Duodenal mucosa (tissue), 2 donors: ENCODE measurements around the gene GP1BB.

Experiments
- H3K27ac ChIP-seq: one replicate; pipeline ENCODE4 v1.7.0; 2013; ENCODE audit warnings: low read depth, low read length
- H3K27me3 ChIP-seq, 2 donors: one replicate each; pipeline ENCODE4 v1.7.0; 2013; ENCODE audit warnings: low read length in 2 of 2, control low read depth in 1 of 2; ENCODE audit not compliant: insufficient read depth in 2 of 2, control insufficient read depth in 1 of 2
- H3K36me3 ChIP-seq, 2 donors: one replicate each; pipeline ENCODE4 v1.7.0; 2013; ENCODE audit warnings: low read length in 2 of 2, control low read depth in 1 of 2; ENCODE audit not compliant: insufficient read depth in 2 of 2, control insufficient read depth in 1 of 2
- H3K4me1 ChIP-seq, 2 donors: one replicate each; pipeline ENCODE4 v1.7.0; 2013; ENCODE audit warnings: low read length in 2 of 2, control low read depth in 1 of 2; ENCODE audit not compliant: insufficient read depth in 2 of 2, control insufficient read depth in 1 of 2
- H3K4me3 ChIP-seq, 2 donors: one replicate each; pipeline ENCODE4 v1.7.0; 2013; ENCODE audit warnings: low read length in 2 of 2, low read depth in 1 of 2
- H3K9ac ChIP-seq, 2 donors: one replicate each; pipeline ENCODE4 v1.7.0; 2013; ENCODE audit warnings: low read length in 2 of 2, low read depth in 1 of 2
- H3K9me3 ChIP-seq, 2 donors: one replicate each; pipeline ENCODE4 v1.7.0; 2013; ENCODE audit warnings: low read length in 2 of 2, control low read depth in 1 of 2; ENCODE audit not compliant: control insufficient read depth in 1 of 2

Gene GP1BB

GRCh38 chr22:19734163-19734562, 10.8 kb downstream of the GP1BB start:
- no peaks in the 10 kb centered on the region for H3K9me3 ChIP-seq
- H3K27ac ChIP-seq: no peak overlapping the region
- peaks cover 0 to 3% of the 10 kb centered on the region in 2 donors for H3K27me3 ChIP-seq
- peaks cover 3 to 6% of the 10 kb centered on the region in 2 donors for H3K4me1 ChIP-seq
- no peak overlapping the region for H3K4me3 ChIP-seq
- H3K9ac ChIP-seq: no peak overlapping the region
- no peaks in the 10 kb centered on the region for H3K36me3 ChIP-seq

- no peaks in the 10 kb centered on the region for H3K36me3 ChIP-seq
- no peaks in the 10 kb centered on the region for H3K9me3 ChIP-seq
- H3K9ac ChIP-seq: no peak overlapping the region
- H3K27me3 ChIP-seq: peaks cover 0 to 3% of the 10 kb centered on the region in 2 donors
- peaks cover 3 to 6% of the 10 kb centered on the region in 2 donors for H3K4me1 ChIP-seq
- no peak overlapping the region for H3K27ac ChIP-seq
- no peak overlapping the region for H3K4me3 ChIP-seq
Observed at GRCh38 chr22:19734837-19735382, 11.6 kb downstream of the GP1BB start.

- no peak overlapping the region for H3K4me3 ChIP-seq
- no peaks in the 10 kb centered on the region for H3K36me3 ChIP-seq
- H3K27ac ChIP-seq: no peak overlapping the region
- peaks cover 0 to 3% of the 10 kb centered on the region in 2 donors for H3K27me3 ChIP-seq
- peaks cover 0 to 2% of the 10 kb centered on the region in 2 donors for H3K4me1 ChIP-seq
- H3K9me3 ChIP-seq: no peaks in the 10 kb centered on the region
- H3K9ac ChIP-seq: no peak overlapping the region
Observed at GRCh38 chr22:19735665-19736510, 12.5 kb downstream of the GP1BB start.

DNA sequence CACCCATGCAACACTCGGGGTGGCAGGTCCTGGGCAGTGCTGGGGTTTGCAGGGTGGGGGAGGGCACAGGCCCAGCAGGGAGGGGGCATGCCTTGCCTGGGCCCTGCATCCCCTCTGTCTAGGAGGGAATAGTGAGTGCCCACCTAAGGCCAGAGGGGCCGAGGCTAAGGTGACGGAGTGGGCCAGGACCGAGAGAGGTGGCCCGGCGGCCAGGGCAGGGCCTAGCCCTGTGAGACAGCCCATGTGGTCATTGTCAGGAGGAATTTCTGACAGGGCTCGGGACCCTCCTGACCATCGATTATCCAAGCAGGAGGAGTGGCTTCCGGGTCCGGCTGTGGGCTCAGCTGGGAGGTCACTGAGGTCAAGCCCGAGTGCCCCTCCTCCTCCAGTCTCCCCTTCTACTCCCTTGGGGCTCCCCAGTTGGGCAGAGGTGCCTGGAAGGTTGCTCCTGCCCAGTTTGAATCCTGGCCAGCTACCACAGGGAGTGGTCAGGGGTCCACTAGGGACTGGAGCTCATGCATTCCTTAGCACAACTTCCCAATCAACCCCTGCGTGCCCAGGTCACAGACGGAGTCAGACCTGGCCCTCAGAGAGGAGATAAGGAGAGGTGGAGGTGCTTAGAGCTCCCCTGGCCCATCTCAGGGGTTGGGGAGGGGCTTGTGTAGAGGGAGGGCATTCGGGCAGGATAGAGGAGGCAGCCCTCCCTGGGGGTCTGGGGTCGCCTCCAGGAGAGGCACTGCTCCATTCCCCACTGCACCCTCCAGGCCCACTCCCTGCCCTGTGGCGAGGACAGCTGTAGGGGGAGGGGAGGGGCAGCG, 14.7 kb downstream of the GP1BB start:
- Histone ChIP-seq H3K4me1 (no peaks in the 10 kb centered on the region), H3K9ac (no peak overlapping the region), H3K27me3 (peaks cover 0 to 3% of the 10 kb centered on the region in 2 donors), H3K9me3 (no peaks in the 10 kb centered on the region), H3K27ac (no peak overlapping the region), H3K36me3 (no peaks in the 10 kb centered on the region), H3K4me3 (no peak overlapping the region)

- H3K9me3 ChIP-seq: no peaks in the 10 kb centered on the region
- H3K4me3 ChIP-seq: no peak overlapping the region
- no peaks in the 10 kb centered on the region for H3K4me1 ChIP-seq
- H3K27me3 ChIP-seq: peaks cover 0 to 3% of the 10 kb centered on the region in 2 donors
- H3K36me3 ChIP-seq: no peaks in the 10 kb centered on the region
- no peak overlapping the region for H3K27ac ChIP-seq
- no peak overlapping the region for H3K9ac ChIP-seq
Observed at GRCh38 chr22:19738664-19739447, 15.5 kb downstream of the GP1BB start.

GRCh38 chr22:19739448-19739895, 16.1 kb downstream of the GP1BB start:
- Histone ChIP-seq H3K27me3 (peaks cover 0 to 3% of the 10 kb centered on the region in 2 donors), H3K27ac (no peak overlapping the region), H3K9me3 (no peaks in the 10 kb centered on the region), H3K9ac (no peak overlapping the region), H3K4me3 (no peak overlapping the region), H3K36me3 (no peaks in the 10 kb centered on the region), H3K4me1 (no peaks in the 10 kb centered on the region)

DNA sequence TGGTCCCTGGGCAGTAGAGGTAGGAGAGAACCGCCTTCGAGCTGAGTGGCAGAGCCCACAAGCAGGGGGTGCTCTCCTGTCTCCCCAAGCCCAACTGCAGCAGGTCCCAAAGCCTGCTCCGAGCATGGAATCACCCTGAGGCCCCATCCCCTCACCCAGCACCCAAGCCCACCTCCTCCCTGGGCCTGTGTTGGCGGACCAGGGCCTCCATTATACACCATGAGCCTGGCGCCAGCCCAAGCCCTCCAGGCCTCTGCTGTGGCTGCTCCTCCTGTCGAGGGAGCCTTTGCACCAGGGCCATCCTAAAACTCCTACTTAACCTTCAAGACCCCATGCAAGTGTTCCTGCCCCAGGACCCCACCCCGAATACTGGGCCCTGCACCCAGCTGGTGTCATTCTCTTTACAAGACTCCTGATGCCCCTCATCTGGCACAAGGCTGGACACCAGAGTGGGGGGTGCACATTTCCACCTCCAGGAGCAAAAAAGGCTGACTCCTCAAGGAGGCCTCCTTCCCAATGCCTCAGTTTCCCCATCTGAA, 16.6 kb downstream of the GP1BB start:
- Histone ChIP-seq H3K36me3 (no peaks in the 10 kb centered on the region), H3K9me3 (no peaks in the 10 kb centered on the region), H3K27ac (no peak overlapping the region), H3K4me3 (no peak overlapping the region), H3K4me1 (no peaks in the 10 kb centered on the region), H3K27me3 (peaks cover 0 to 3% of the 10 kb centered on the region in 2 donors), H3K9ac (no peak overlapping the region)

GRCh38 chr22:19740586-19740985, 17.2 kb downstream of the GP1BB start:
- Histone ChIP-seq H3K27me3 (peaks cover 0 to 3% of the 10 kb centered on the region in 2 donors), H3K4me1 (no peaks in the 10 kb centered on the region), H3K9me3 (no peaks in the 10 kb centered on the region), H3K9ac (no peak overlapping the region), H3K4me3 (no peak overlapping the region), H3K36me3 (no peaks in the 10 kb centered on the region), H3K27ac (no peak overlapping the region)

DNA sequence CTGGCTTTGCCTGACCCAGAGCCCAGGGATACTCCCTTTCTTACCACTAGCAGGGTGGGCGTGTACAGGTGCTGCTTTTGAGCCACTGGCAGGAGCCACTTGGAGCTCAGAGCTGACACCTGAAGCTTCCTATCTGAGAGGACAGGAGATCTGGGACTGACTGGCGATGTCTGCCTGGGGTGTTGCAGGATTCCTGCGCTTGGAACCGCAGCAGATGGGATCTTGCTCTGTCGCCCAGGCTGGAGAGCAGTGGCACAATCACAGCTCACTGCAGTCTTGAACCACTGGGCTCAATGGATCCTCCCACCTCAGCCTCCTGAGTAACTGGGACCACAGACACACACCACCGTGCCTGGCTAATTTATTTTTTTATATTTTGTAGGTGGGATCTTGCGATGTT, 17.7 kb downstream of the GP1BB start:
- Histone ChIP-seq H3K36me3 (no peaks in the 10 kb centered on the region), H3K27me3 (peaks cover 0 to 3% of the 10 kb centered on the region in 2 donors), H3K9me3 (no peaks in the 10 kb centered on the region), H3K4me3 (no peak overlapping the region), H3K9ac (no peak overlapping the region), H3K4me1 (no peaks in the 10 kb centered on the region), H3K27ac (no peak overlapping the region)
